Stimulated activated CD8-positive, alpha-beta memory T cell treated with anti-CD3 and anti-CD28 coated beads, Interleukin-2, amount 100 ng/mL, for 1 hour (primary cell): Measurements from ENCODE around the gene BRAT1.

Experiments used
- DNase-seq, 2 donors: peaks; one replicate each; pipeline ENCODE4 v3.0.0-alpha.2; 2020; ENCODE audit warnings: low read depth in 2 of 2

BRAT1 gene

GRCh38 chr7:2510909-2511768 is 44.2 kb downstream of the BRAT1 start:
- DNase-seq, result no peak

DNA sequence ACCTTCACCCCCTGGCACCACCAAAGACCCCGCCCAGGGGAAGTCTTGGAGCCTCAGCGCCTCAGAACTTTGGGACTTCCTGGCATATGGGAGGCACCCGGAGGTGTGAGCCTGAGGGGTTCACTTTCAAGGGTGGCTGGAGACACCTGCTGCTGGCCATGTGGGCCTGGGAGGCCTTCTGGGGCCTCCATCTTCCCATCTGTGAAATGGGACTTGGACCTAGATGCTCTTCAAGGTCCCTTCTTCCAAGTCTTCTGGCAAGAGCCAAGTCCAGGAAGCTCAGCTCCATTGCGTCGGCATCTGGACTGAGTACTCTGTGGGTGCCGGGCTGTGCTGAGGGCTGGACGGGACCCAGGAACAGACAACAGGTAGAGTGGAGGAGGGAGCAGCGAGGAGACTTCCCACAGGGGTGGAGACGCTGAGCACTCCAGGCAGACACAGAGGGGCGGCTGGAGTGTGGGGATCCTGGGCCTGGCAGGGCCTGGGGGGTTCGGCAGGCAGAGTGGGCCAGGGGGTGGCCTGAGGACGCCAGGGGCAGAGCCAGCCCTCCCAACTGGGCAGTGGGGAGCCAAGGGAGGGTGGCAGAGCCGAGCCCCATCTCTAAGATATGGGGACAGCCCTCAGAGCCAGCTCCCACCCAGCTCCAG is 45.1 kb downstream of the BRAT1 start:
- DNase-seq, result no peak

- no peak for DNase-seq
Observed at GRCh38 chr7:2509298-2509906, 45.9 kb downstream of the BRAT1 start.

- peak in 1 of 2 donors; percentile 55 for DNase-seq
Observed at GRCh38 chr7:2508327-2509215, 46.8 kb downstream of the BRAT1 start.

GRCh38 chr7:2507917-2508306 is 47.4 kb downstream of the BRAT1 start:
- no peak for DNase-seq

DNA sequence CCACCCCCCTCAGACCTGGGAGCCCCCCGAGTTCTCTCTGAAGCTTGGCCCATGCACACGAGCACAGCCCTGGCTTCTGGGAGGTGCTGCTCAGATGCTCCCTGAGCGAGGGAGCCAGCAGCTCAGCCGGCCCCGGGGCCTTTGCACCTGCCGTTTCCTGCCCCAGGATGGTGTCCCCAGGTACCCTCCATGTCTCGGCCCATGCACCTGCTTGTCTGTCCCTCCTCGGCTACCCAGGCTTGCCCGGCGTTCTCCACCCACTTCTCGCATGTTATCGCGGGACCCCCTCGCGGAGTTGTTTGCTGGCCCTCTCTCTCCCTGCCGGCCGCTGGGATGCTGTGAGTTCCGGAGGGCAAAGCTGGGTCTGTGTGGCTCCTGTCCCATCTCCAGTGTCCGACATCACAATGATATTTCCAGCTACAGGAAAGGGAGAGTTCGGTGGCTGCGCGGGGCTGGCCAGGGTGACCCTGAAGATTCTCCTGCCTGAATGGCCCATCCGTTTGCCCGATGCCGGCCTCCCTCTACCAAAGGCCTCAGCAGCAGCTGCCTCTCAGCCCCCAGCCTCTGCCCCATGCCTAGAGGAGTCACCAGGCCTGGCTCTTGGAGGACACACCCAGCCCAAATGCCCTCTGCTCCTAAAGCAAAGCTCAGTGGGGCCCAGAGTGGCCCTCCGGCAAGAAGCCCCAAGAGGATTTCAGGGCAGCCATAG is 48.0 kb downstream of the BRAT1 start:
- no peak for DNase-seq

- no peak for DNase-seq
Observed at GRCh38 chr7:2505401-2505800, 49.9 kb downstream of the BRAT1 start.

DNA sequence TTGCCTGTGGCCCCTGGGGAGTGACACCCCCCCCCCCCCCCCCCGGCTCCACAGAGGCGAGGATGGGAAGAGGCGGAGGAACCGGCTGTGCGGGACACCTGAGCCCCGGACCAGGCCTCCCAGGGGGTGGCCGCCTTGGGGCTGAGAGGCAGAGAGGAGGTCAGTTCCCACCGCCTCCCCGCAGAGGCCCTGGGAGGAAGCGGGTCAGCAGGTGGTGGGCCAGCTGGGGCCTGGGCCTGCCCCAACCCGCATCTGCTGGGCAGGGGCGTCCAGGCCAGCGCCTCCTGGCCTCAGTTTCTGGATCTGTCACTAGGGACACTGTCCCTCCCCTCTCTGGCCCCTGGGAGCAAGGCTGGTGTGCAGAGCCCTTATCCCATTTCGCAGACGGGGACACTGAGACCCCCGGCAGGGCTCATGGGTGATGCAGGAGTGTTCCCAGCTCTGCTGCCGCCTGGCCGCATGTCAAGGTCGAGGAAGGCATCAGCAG is 50.4 kb downstream of the BRAT1 start:
- DNase-seq, result no peak

GRCh38 chr7:2504128-2504888 is 51.0 kb downstream of the BRAT1 start:
- DNase-seq, result no peak

- no peak for DNase-seq
Observed at GRCh38 chr7:2503056-2503941, 52.0 kb downstream of the BRAT1 start.

DNA sequence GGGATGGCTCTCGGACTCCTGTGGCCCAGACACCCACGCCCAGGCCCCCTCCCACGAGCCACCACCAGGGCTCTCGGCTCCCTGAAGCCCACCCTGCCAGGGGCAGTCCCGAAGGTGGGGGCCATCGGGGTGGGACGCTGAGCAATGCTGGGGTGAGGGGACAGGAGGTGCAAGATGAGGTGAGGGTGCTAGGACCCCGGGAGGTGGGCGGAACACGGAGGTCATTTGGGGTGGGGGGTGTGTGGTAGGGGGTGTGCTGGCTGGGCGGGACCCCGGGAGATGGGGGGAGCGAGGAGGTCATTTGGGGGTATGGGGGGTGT is 52.7 kb downstream of the BRAT1 start:
- no peak for DNase-seq

GRCh38 chr7:2501947-2502646 is 53.2 kb downstream of the BRAT1 start:
- no peak for DNase-seq

DNA sequence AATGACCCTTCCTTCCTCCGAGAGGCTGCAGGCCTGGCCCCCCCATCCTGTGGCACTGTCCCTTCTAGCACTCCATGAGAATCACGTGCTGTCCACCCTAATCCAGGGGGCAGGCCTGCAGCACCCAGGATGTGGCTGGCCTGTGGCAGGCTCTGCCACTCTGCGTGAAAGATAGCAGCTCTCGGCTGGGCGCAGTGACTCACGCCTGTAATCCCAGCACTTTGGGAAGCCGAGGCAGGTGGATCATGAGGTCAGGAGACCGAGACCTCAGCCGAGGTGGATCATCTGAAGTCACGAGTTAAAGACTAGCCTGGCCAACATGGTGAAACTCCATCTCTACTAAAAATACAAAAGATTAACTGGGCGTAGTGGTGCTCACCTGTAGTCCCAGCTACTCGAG is 54.6 kb downstream of the BRAT1 start:
- no peak for DNase-seq

DNA sequence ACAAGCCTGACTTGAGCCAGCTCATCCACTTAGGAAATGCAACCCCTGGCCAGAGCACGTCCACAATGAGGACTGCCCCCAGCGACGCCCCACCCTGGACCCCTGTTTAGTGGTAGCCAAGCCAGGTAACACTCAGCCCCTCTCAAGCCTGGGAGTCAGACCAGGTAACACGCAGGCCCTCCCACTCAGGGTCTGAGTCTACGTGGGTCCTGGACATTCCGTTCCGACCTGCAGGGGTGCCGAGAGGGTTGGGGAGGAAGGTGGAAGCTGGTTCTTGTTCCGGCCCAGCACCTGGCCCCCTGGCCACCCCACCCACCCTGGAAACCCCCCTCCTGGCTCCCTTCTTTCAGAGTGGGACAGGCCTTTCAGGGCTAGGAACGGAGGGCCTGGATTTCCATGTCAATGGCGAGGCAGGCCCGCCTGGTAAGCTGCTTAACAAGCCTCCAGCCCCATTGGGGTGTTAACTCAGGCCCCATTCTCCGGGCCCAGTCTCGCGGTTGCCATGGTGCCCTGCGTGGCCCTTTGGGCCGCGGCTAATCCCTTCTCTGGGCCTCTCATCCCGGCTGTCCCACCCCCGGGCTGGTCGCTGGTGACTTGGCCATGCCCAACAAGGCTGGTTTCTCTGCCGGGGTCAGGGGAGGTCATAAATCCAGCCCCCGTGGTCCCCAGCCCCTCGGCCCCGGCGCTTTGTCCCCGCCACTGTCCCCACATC is 55.4 kb downstream of the BRAT1 start:
- DNase-seq, result no peak

DNA sequence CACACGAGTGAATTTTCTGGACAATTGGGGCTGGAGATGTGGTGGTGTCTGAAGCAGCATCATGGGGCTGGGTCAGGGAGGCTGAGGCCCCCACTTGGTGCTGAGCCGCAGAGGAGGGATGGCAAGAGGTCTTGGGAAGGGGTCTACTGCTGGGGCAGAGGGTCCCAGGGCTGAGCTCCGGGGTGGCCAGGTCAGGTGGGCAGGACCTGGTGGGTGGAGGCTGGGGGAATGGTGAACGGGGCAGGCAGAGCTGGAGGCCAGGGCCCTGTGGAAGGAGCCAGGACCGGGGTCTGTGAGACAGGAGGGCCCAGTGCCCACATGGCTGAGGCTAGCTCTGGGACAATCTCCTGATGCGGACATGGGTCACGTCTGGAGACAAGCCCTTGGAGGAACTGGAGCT is 56.1 kb downstream of the BRAT1 start:
- no peak for DNase-seq

DNA sequence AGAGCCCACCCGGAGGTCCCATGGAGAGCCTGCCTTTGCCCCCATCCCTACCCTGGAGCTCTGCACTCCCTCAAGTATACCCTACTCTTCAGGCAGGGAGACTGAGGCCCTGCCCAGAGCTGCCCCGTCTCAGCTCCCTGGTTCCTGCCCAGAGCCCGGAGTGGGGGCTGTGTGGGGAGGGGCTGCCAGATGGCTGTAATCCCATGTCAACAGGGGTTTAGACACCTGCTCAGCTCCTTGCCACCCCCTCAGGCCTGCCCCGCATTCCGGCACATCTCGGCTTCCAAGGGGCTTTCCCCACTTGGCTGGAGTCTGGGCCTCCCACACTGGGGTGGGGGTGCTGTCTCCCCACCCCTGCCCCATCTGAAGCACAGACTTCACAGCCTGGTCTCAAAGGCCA is 56.6 kb downstream of the BRAT1 start:
- DNase-seq, result no peak

DNA sequence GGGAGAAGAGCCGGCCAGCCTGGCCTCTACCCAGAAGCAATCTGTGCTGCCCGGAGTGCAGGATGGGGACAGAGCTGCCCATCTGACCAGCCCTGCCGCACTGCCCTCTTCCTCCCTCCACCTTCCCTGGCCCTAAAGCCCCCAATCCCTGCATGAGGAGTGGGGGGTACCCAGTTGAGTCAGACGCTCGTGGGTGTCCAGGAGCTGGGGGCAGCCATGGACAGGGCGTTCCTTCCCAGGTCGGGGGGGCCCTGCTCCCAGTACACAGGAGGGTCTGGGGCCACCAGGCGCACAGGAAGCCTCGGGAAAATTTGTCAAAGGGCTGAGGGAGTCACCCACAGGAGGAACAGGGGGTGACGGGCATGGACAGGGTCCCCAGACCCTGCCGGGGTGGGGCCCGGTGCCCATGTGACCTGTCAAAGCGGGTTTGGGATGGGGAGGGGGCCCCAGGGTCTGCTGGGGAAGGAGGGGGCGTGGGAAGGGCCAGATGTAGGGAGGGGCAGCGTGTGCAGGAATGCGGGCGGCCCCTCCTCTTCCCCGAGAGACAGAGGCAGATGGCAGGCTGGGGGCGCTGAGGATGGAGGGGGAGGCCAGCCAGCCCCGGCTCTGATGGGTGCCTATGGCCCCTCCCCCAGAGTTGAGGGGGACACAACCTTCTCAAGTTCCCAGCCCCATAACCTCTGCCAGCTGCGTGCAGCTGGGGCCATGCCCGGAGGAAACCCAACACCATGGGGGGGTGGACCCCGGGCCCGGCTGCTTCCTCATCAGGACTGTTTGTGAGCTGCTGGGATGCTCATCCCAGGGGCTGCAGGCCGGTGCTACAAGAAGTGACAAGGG is 57.6 kb downstream of the BRAT1 start:
- no peak for DNase-seq
